ENCODE data around the gene NPSR1. TPM values are rescaled to one million over a fixed set of nuclear protein-coding genes. Genes with fewer than 3 reads are reported as not detected.

NPSR1 gene
- total and polyA plus RNA-seq, 8 donors = not detected

- no peaks in the 10 kb centered on the region for H3K4me1 ChIP-seq
- intact Hi-C loops (cut with DNase I; ENCODE audit: low total_unique reads) = no loop called here
- 66 to 73% (median 67%) methylated on average over 3 of the region's 3 CpGs for WGBS, 5 donors
- no peak for TF ChIP-seq CTCF (IDR thresholded peaks at IDR 0.05)
- TF ChIP-seq POLR2A (IDR thresholded peaks at IDR 0.05) = no peak
- TF ChIP-seq EP300 (IDR thresholded peaks at IDR 0.05) = no peak
- H3K36me3 ChIP-seq = no peaks in the 10 kb centered on the region
- peaks cover 0 to 4% (median 0%) of the 10 kb centered on the region in 3 donors for H3K27me3 ChIP-seq
- no peak overlapping the region for H3K27ac ChIP-seq
- no peak for DNase-seq
- no peak overlapping the region for H3K4me3 ChIP-seq
- no peaks in the 10 kb centered on the region for H3K9me3 ChIP-seq
Observed at GRCh38 chr7:34835901-34836600, 178.0 kb downstream of the NPSR1 start.

- WGBS, 5 donors = 43 to 49% (median 47%) methylated on average over 2 of the region's 2 CpGs
- H3K36me3 ChIP-seq = no peaks in the 10 kb centered on the region
- intact Hi-C loops (cut with DNase I; ENCODE audit: low total_unique reads) = no loop called here
- H3K9me3 ChIP-seq = no peaks in the 10 kb centered on the region
- H3K4me1 ChIP-seq = no peaks in the 10 kb centered on the region
- peaks cover 0 to 4% (median 0%) of the 10 kb centered on the region in 3 donors for H3K27me3 ChIP-seq
- H3K27ac ChIP-seq = no peak overlapping the region
- no peak overlapping the region for H3K4me3 ChIP-seq
- no peak for TF ChIP-seq POLR2AphosphoS5 (IDR thresholded peaks at IDR 0.05)
- TF ChIP-seq EP300 (IDR thresholded peaks at IDR 0.05) = no peak
- TF ChIP-seq CTCF (IDR thresholded peaks at IDR 0.05) = no peak
- TF ChIP-seq POLR2A (IDR thresholded peaks at IDR 0.05) = no peak
- no peak for DNase-seq
Observed at GRCh38 chr7:34837316-34837715, 179.3 kb downstream of the NPSR1 start.

- WGBS, 5 donors = 41 to 68% (median 45%) methylated on average over 2 of the region's 2 CpGs
- Histone ChIP-seq H3K4me3 (no peak overlapping the region), H3K36me3 (no peaks in the 10 kb centered on the region), H3K27me3 (peaks cover 0 to 4% (median 0%) of the 10 kb centered on the region in 3 donors), H3K27ac (no peak overlapping the region), H3K4me1 (no peaks in the 10 kb centered on the region), H3K9me3 (no peaks in the 10 kb centered on the region)
- TF ChIP-seq CTCF (IDR thresholded peaks at IDR 0.05) = no peak
- TF ChIP-seq EP300 (IDR thresholded peaks at IDR 0.05) = no peak
- TF ChIP-seq POLR2AphosphoS5 (IDR thresholded peaks at IDR 0.05) = no peak
- no peak for TF ChIP-seq POLR2A (IDR thresholded peaks at IDR 0.05)
- DNase-seq = no peak
- intact Hi-C loops (cut with DNase I; ENCODE audit: low total_unique reads) = no loop called here
Observed at GRCh38 chr7:34837801-34838201, 179.8 kb downstream of the NPSR1 start.

- WGBS, 5 donors = 68 to 79% (median 74%) methylated on average over 5 of the region's 5 CpGs
- peaks cover 0 to 4% (median 0%) of the 10 kb centered on the region in 3 donors for H3K27me3 ChIP-seq
- no peaks in the 10 kb centered on the region for H3K4me1 ChIP-seq
- no peak overlapping the region for H3K27ac ChIP-seq
- no peak overlapping the region for H3K4me3 ChIP-seq
- TF ChIP-seq POLR2A (IDR thresholded peaks at IDR 0.05) = no peak
- TF ChIP-seq CTCF (IDR thresholded peaks at IDR 0.05) = no peak
- no peaks in the 10 kb centered on the region for H3K36me3 ChIP-seq
- H3K9me3 ChIP-seq = peaks cover 0 to 5% (median 0%) of the 10 kb centered on the region in 4 donors
- peak in 1 of 2 donors; percentile 12 for DNase-seq
- intact Hi-C loops (cut with DNase I; ENCODE audit: low total_unique reads) = no loop called here
Observed at GRCh38 chr7:34838329-34838728, 180.3 kb downstream of the NPSR1 start.
